HepG2 (cell line): ENCODE results near the gene RARG. TPM values are rescaled to one million over a fixed set of nuclear protein-coding genes. Genes with fewer than 3 reads are reported as not detected.
A peak's percentile ranks its signal among the peaks of the same experiment; 100 is the strongest.

Source experiments
- BHLHE40 ChIP-seq: IDR thresholded peaks from 2 replicates; pipeline ENCODE4 v1.6.1; 2011; ENCODE audit warnings: low read length, improper control_type of control experiment
- EEA1 ChIP-seq: sonication (generic); formaldehyde crosslinking; IDR thresholded peaks from 2 replicates; pipeline ENCODE4 v1.5.1; 2020; ENCODE audit warnings: mild to moderate bottlenecking, missing genetic modification reagents, borderline replicate concordance
- HDAC2 ChIP-seq: sonication (generic); formaldehyde crosslinking; IDR thresholded peaks from 2 replicates; pipeline ENCODE4 v1.4.0; 2020; ENCODE audit warnings: missing genetic modification reagents
- HMGXB4 ChIP-seq, 2 experiments: sonication (generic) in 1 of 2; formaldehyde crosslinking in 1 of 2; IDR thresholded peaks; 2 replicates each; pipeline versions ENCODE4 v1.4.0 to v1.6.1; 2018 to 2020; ENCODE audit warnings: missing genetic modification reagents in 2 of 2, borderline replicate concordance in 1 of 2, low read depth in 1 of 2, mild to moderate bottlenecking in 1 of 2, missing biosample characterization in 1 of 2
- TFDP1 ChIP-seq: IDR thresholded peaks from 2 replicates; pipeline ENCODE4 v1.6.1; 2016; ENCODE audit warnings: missing compliant biosample characterization, missing genetic modification reagents, borderline replicate concordance
- THAP8 ChIP-seq: sonication (generic); formaldehyde crosslinking; IDR thresholded peaks from 2 replicates; pipeline ENCODE4 v1.5.1; 2020; ENCODE audit warnings: missing genetic modification reagents, mild to moderate bottlenecking, borderline replicate concordance
- ZNF275 ChIP-seq: sonication (generic); formaldehyde crosslinking; IDR thresholded peaks from 2 replicates; pipeline ENCODE4 v1.8.0; 2022; ENCODE audit warnings: missing genetic modification reagents, mild to moderate bottlenecking, inconsistent platforms, borderline replicate concordance
- ZNF674 ChIP-seq: sonication (generic); formaldehyde crosslinking; IDR thresholded peaks from 2 replicates; pipeline ENCODE4 v1.5.0; 2020; ENCODE audit warnings: low read depth, mild to moderate bottlenecking, missing genetic modification reagents
- ZNF724P ChIP-seq: sonication (generic); formaldehyde crosslinking; IDR thresholded peaks from 2 replicates; pipeline ENCODE4 v1.8.0; 2022; ENCODE audit warnings: missing genetic modification reagents, borderline replicate concordance
- ZNF784 ChIP-seq: sonication (generic); formaldehyde crosslinking; IDR thresholded peaks from 2 replicates; pipeline ENCODE4 v1.5.1; 2020; ENCODE audit warnings: missing genetic modification reagents, mild to moderate bottlenecking, borderline replicate concordance
- ZNF839 ChIP-seq: sonication (generic); formaldehyde crosslinking; IDR thresholded peaks from 2 replicates; pipeline ENCODE4 v1.4.0; 2020; ENCODE audit warnings: missing genetic modification reagents, mild to moderate bottlenecking, borderline replicate concordance
- ZNF878 ChIP-seq: sonication (generic); formaldehyde crosslinking; IDR thresholded peaks from 2 replicates; pipeline ENCODE4 v1.8.1; 2023; ENCODE audit warnings: mild to moderate bottlenecking, missing genetic modification reagents, moderate library complexity
- ZNF883 ChIP-seq: sonication (generic); formaldehyde crosslinking; IDR thresholded peaks from 2 replicates; pipeline ENCODE4 v1.5.1; 2020; ENCODE audit warnings: mild to moderate bottlenecking, missing genetic modification reagents; ENCODE audit errors: not compliant biosample characterization
- polyA plus RNA-seq, 8 experiments: library from polyadenylated mRNA; depleted of rRNA in 3 of 8; stranded (reverse) in 7 of 8; unstranded in 1 of 8; fragments of >200 nt; fragmentation: Illumina TruSeq in 4 of 8; extraction: Trizol in 4 of 8; gene quantifications; 2 replicates each; pipeline versions ENCODE4 v1.2.1 to v1.2.3, GENCODE V29; 2011 to 2016; ENCODE audit warnings: low read depth in 4 of 8, missing spikeins in 1 of 8, mixed read lengths in 1 of 8; ENCODE audit not compliant: insufficient read depth in 1 of 8
- total RNA-seq, 5 experiments: library from RNA; depleted of rRNA; stranded (reverse); fragments of >200 nt; fragmentation: Illumina TruSeq; extraction: Trizol; gene quantifications; 2 replicates each; pipeline ENCODE4 v1.2.3, GENCODE V29; 2016; ENCODE audit warnings: low read depth in 1 of 5

The RARG gene
- total and polyA plus RNA-seq, 2 of the 13 experiments (the other 11 are each of a cell fraction or from before 2014, with no cell fraction given) = 0.77 to 1.5 TPM

- TF ChIP-seq HMGXB4 (CRISPR knock-in tag; IDR thresholded peaks at IDR 0.05; ENCODE audit: borderline replicate concordance in 1 of 2, low read depth in 1 of 2) = no peak; a peak in 1 of 4 replicates
- no peak for TF ChIP-seq EEA1 (CRISPR knock-in tag)
- TF ChIP-seq ZNF839 = no peak
- TF ChIP-seq HDAC2 (CRISPR knock-in tag) = 0 out of 2 replicates have a peak, but pooled peaks have one; percentile 19
- TF ChIP-seq TFDP1 = peak; percentile 48; the same call in 1 of the 2 replicates
- TF ChIP-seq ZNF878 (CRISPR knock-in tag) = 0 out of 2 replicates have a peak, but pooled peaks have one; percentile 37
- 0 out of 2 replicates have a peak, but pooled peaks have one; percentile 3 for TF ChIP-seq BHLHE40
- TF ChIP-seq THAP8 = no peak
- TF ChIP-seq ZNF883 (CRISPR knock-in tag) = no peak
- TF ChIP-seq ZNF724P = no peak
- TF ChIP-seq ZNF784 (CRISPR knock-in tag) = no peak
- no peak for TF ChIP-seq ZNF275 (CRISPR knock-in tag)
- no peak for TF ChIP-seq ZNF674
- TF ChIP-seq, all 625 proteins: peak for 73
Observed at GRCh38 chr12:53220694-53221202, 11.3 kb downstream of the RARG start (continued).
